Activated CD4-positive, alpha-beta T cell treated with anti-CD3 and anti-CD28 coated beads, Interleukin-2, amount 50 U/mL, for 48 hours (primary cell): ENCODE measurements around the gene LARP1B.
A peak's percentile ranks its signal among the peaks of the same experiment; 100 is the strongest.
"Not testable (repeated sequence)": the region's sequence is repeated elsewhere in the genome, so short reads cannot be mapped to it uniquely, and the experiment has no call there.

ENCODE experiments used
- DNase-seq, 2 experiments: peaks; one replicate each; pipeline ENCODE4 v3.0.0-alpha.2; 2020

Gene LARP1B

GRCh38 chr4:128141866-128142265 lies 80.8 kb downstream of the LARP1B start:
- DNase-seq = no peak

- no peak for DNase-seq
Observed at GRCh38 chr4:128145727-128146126, 84.6 kb downstream of the LARP1B start.

- DNase-seq = no peak
Observed at GRCh38 chr4:128153800-128154199, 92.7 kb downstream of the LARP1B start.

GRCh38 chr4:128155231-128155855 lies 94.2 kb downstream of the LARP1B start:
- no peak for DNase-seq

GRCh38 chr4:128155874-128156456 lies 94.9 kb downstream of the LARP1B start:
- DNase-seq = no peak

- not testable (repeated sequence) for DNase-seq
Observed at GRCh38 chr4:128156472-128156871, 95.4 kb downstream of the LARP1B start.

- DNase-seq = no peak
Observed at GRCh38 chr4:128158894-128159293, 97.8 kb downstream of the LARP1B start.

- DNase-seq = no peak
Observed at GRCh38 chr4:128159967-128160366, 98.9 kb downstream of the LARP1B start.

- DNase-seq = no peak
Observed at GRCh38 chr4:128161138-128161537, 100.0 kb downstream of the LARP1B start.

GRCh38 chr4:128162434-128162833 lies 101.3 kb downstream of the LARP1B start:
- DNase-seq = no peak

- no peak for DNase-seq
Observed at GRCh38 chr4:128163177-128164117, 102.3 kb downstream of the LARP1B start.

GRCh38 chr4:128166982-128167381 lies 105.9 kb downstream of the LARP1B start:
- DNase-seq = no peak

GRCh38 chr4:128168701-128169100 lies 107.6 kb downstream of the LARP1B start:
- no peak for DNase-seq

- no peak for DNase-seq
Observed at GRCh38 chr4:128169245-128169644, 108.1 kb downstream of the LARP1B start.

GRCh38 chr4:128176643-128177042 lies 115.5 kb downstream of the LARP1B start:
- no peak for DNase-seq

GRCh38 chr4:128177498-128177897 lies 116.4 kb downstream of the LARP1B start:
- no peak for DNase-seq

- no peak for DNase-seq
Observed at GRCh38 chr4:128186623-128187022, 125.5 kb downstream of the LARP1B start.

- DNase-seq = peak; percentile 62 to 69
Observed at GRCh38 chr4:128191115-128191781, 130.1 kb downstream of the LARP1B start.

GRCh38 chr4:128220286-128221235 lies 159.4 kb downstream of the LARP1B start:
- DNase-seq = no peak

- no peak for DNase-seq
Observed at GRCh38 chr4:128221586-128221985, 160.5 kb downstream of the LARP1B start.

- no peak for DNase-seq
Observed at GRCh38 chr4:128225148-128225547, 164.0 kb downstream of the LARP1B start.

GRCh38 chr4:128227991-128228571 lies 167.0 kb downstream of the LARP1B start:
- DNase-seq = no peak
